Smooth muscle cell of the brain vasculature (primary cell): ENCODE results near the gene KIAA1191.
"Not testable (repeated sequence)": the region's sequence is repeated elsewhere in the genome, so short reads cannot be mapped to it uniquely, and the experiment has no call there.

Experiments used
- DNase-seq: peaks from one replicate; pipeline ENCODE4 v3.0.0-alpha.2; 2012; ENCODE audit warnings: low read depth, low spot score

KIAA1191 gene, protein sequence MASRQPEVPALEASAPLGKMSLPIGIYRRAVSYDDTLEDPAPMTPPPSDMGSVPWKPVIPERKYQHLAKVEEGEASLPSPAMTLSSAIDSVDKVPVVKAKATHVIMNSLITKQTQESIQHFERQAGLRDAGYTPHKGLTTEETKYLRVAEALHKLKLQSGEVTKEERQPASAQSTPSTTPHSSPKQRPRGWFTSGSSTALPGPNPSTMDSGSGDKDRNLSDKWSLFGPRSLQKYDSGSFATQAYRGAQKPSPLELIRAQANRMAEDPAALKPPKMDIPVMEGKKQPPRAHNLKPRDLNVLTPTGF

DNA sequence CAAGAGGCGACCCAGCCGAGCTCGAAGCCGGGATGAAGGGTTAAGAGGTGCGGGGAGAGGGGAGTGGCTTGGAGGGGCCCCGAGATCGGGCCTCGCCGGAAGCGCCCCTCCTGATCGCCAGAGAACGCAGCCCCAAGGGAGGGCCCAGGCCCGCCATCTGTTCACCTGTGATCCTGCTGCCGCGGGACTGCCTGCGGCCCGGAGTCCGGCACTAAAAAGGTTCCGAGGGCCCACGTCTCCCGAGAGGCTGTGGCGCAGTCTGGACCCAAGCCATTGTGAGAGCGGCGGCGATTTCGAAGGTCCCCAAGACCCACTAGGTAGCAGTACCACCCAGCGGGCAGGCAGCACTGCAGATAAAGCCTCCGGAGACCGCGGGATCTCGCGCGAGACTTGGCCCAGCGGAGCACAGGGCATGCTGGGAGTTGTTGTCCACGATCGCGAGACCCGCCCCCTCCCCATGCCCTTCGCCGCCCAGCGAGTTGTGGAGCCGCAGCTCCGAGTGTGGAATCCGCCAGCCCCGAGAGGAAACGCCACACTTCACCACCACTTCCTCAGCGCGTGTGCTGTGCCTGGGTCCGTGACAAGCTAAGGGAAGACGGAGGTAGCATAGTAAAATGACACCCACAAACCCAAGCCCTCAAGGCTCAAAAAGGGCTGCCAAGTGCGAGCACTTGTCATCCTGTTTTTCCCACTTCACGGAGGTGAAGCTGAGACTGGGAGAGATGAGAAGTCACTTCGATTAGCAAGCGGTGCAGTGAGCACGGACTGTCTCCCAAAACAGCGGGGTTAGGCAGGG, at the start of gene KIAA1191:
KIAA1191 (minus strand) TSS at position 328 of the 796 bp plus-strand sequence. CDS start 2,256 bp downstream, outside the sequence.
- DNase-seq = peak; percentile 56

DNA sequence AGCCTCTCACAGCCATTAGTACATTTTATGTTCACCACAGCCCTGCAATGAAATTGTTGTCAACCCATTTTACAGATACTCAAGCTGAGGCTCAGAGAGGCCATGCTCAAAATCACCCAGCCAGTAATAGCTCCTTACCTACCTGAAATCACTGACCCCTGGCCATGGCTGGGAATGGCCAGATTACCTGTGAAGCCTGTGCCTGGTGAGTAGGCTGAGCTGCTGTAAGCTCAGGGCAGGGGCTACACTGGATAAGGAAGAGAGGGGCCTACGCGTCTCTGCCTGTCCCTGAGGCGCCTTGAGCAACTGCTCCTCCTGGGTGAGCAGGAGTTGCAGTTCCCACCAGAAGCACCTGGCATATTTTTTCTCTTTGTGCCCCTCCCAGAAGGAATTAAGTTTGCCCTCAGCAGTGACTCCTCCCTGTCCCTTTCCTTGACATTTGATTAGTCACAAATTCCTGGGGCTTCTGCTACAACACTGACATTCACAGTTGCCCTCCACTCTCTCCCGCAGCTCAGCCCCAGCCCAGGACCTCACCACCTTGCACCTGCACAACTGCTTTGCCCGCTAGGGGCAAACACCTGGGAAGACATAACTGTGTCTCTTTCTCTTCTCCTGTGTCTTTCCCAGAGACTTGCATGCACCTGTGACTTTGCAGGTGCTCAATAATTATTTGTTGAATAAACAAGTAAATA, 49.1 kb upstream of the KIAA1191 start:
- DNase-seq = no peak

DNA sequence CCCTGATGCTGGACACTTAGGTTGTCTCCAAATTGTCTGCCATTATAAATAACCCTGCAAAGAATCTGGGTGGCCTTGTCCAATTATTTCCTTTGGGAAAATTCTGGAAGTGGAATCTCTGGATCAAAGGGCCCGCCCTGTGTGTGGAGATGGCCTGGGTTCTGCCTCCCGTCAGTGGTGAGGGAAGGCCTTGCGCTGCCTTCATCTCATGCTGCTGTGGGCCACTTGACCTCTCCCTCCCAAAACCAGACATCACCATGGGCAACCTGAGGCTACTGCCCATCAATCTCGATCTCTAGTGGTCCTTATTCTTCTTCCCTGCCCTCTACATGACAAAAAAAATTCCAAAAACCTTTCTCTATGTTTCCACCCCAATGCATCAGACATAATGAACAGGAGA, 48.2 kb upstream of the KIAA1191 start:
- DNase-seq = no peak

DNA sequence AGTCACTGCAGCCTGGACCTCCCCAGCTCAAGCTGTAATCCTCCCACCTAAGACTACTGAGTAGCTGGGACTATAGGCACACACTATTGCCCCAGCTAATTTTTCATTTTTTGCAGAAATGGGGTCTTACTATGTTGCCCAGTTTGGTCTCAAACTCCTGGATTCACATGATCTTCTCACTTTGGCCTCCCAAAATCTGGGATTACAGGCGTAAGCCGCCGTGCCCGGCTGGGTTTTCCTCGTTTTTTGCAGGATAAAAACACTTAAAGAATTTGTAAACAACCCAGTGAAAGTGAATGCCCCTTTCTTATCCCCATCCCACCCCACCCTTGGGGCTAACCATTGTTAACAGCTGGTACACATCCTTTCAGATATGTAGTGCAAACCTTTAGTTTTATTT, 47.0 kb upstream of the KIAA1191 start:
- DNase-seq = no peak

DNA sequence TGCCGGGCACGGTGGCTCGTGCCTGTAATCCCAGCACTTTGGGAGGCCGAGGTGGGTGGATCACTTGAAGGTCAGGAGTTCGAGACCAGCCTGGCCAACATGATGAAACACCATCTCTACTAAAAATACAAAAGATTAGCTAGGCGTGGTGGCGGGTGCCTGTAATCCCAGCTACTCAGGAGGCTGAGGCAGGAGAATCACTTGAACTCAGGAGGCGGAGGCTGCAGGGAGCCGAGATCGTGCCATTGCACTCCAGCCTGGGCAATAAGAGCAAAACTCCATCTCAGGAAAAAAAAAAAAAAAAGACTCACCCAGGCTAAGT, 46.6 kb upstream of the KIAA1191 start:
- not testable (repeated sequence) for DNase-seq

DNA sequence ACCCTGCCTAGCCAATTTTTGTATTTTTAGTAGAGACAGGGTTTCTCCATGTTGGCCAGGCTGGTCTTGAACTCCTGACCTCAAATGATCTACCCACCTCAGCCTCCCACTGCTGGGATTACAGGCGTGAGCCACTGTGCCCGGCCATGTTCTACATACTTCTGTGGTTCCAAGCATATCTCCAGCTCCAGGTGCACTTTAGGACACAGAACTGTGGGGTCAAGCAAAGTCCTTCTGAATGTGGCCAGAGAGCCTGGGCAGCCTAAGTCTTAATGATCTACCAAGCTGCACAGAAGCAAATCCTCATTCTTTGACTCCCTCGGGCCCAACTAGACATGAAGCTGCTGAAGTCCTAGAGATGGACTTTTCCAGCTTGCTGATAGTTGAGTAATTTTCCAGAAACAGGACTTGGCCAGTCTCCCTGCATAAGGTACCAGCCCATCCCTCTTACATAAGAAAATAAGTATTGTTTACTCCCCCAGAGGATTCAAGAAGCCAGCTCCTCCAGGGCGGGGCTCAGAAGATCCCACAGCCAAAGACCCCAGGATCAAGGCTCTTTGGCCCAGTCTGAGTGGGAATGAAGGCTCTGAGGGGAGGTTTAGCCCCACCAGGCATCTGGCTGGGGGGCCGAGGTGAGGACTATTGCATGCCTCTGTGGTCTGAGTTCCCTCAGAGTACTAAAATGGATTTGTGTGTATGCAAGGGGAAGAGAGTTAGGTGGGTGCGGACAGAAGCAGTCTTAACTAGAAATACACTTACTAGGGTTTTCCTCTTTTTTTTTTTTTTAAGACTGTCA, 46.1 kb upstream of the KIAA1191 start:
- no peak for DNase-seq

DNA sequence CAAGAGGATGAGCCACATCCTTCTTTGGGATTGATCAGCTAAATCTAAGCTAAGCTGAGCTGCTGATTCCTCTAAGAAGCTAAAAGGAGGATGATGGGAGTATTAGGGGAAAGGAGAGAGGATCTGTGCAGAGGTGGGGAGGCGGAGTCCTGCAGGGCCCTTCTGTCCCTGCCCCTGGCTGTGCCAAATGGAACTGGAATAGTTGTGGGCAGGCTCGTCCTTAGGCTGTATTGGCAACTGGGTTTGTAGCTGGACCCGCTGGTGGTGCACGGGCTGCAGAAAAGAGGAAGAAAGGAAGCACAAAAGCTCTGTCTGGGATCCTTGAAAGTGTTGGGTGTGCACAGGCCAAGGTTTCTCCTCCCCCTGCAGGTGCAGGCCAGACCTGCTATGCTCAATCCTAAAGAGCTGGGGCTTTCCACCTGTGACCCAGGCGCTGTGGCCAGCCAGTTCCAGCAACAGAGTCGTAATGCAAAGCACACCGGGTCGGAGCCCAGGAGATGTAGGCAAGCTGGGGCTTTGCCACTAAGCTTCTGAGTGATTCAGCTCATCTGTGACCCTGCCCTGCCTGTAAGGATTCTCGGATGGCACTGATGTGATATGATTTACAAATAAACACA, 45.0 kb upstream of the KIAA1191 start:
- no peak for DNase-seq

DNA sequence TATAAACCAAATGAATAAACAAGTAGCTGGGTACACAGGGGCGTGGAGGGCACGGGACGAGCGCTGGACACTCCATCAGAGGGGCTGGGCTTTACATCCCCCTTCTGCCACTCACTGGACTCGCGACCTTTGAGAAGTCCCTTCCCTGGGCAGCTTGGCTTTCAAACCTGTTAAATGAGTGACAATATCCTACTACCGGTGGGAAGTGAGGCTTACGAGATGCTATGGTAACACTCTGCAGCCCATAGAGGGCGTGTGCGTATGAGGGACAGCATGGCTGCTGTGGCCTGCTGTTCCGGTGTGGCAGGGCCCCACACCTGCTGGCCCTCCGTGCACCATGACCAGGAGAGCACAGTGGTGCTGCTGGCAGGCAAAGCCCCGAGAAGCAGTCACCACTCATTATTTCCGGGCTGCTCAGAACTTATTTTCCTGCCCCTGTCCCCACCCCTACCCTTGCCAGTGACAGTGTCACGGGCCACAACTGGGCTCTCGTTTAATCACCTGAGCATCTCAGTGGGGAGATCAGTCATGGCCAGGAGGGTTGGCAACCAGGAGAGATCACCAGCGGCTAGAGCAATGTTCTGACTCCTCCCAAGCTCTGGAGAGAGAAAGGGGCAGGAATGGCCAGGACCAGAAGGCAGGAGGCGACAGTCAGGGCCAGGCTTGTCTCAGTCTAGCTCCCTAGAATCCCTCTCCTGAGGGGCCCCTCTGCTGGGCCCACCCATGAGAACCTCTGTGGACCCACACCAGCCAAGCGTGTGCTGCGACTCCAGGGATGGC, 44.3 kb upstream of the KIAA1191 start:
- no peak for DNase-seq

DNA sequence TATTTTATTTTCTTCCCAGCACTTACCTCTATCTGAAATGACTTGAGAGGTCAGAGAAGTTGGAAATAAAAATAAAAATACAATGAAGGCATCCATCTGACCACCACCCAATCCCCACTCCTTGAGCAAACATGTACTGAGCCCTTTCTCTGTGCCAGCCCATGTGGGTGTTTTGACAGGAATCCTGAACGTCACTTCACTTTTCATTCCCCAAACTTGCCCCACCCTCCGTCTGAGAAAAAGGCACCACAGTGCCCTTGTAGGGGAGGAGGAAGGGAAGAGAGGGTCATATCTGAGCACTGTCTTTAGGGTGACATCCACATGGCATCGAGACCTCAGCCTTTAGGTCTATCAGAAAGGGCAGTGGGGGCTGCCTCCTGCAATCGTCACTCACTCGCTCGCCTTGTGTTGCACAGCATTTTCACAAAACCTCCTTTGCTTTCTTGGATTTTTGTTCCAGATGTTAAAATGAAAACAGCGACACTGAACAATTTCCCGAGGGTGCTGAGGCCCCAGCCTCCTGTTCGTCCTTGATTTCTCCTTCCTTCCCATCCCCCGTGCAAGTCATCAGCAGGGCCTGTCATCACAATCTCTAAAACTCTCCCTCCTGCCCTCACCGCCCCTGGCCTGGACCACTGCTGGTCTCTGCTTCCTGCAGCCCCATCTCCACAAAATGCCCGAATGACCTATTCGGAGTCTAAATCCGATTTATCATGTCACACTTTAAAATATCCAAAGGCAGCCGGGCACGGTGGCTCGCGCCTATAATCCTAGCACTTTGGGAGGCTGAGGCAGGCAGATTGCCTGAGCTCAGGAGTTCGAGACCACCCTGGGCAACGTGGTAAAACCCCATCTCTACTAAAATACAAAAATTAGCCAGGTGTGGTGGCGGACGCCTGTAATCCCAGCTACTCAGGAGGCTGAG, 40.0 kb upstream of the KIAA1191 start:
- DNase-seq = no peak

DNA sequence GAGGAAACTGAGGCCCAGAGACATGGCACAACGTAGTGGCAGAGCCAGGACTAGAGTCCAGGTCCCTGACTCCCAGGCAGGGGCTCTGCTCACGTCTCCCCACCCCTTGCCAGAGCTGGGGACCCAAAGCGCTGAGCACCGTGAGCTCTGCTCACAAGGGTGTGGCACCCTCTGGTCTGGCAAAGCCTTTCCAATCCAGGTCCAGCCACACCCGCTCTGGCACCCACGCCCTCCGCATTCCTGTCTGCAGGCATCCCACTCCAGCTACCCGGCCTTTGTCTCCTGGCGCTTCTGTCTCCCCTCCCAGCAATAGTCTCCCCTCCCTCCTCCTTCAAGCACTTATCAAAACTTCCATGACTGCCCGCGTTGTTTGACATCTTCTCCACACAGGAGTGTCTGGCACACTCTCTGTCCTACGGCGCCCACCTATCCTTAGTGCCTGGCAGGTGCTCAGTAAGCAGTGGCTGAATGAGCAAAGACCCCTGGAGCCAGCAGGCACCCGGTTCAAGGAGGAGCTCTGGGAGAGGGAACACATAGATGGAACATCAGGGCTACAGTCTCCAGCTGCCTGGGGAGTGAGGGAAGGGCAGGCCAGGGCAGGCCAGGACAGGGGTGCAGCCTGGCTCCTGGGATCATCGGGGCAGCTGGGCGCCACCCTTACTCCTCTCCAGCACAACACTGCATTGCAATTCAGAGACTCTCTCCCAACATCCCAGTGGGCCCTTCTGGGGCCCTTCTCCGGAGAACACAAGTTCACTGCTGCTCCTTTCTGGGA, 39.0 kb upstream of the KIAA1191 start:
- no peak for DNase-seq

DNA sequence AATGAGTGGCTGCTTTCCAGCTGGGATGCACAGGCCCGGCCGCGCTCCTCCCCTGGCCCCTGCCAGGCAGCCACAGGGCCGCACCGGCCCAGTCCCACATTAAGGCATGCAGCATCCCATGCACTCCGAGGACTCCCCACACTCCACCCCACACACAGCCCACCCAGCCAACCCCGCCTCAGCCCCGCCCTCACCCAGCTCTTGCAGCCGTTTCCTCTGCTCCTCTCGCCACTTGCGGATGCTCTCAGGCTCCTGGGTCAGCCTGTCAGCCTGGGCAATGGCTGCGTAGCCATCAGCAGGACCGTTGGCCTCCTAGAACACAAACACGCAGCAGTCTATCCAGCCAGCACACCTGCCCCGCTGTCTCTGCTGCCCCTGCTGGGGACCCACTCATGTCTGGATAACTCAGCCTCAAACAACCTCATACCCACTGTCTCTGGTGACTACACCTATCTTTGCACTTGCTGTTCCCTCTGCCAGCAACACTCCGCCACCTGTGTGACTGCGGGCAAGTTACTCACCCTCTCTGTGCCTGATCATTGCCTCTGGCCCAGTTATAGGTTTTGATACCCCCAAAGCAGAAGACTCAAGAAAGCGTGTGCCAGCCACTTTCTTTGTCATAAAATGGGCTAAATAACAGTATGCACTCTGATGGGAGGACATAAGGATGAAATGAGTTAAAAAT, 36.3 kb upstream of the KIAA1191 start:
- no peak for DNase-seq

DNA sequence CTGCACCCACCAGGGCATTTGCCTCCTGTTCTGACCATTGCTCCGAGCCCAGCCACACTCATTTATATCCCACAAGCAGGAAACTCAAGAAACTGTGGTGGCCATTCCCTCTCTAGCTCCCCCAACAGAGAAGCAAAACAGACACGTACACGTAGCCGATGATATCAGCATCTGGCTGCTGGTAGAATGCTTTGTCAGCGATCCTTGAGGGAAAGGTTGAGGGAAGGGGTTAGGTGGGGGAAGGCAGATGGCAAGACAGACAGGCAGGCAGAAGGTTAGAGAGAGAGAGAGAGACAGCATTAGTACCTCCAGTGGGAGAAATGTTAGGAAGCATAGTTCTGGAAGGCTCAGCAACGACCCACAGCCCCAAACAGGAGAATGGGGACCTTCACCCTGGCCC, 34.8 kb upstream of the KIAA1191 start:
- DNase-seq = no peak

DNA sequence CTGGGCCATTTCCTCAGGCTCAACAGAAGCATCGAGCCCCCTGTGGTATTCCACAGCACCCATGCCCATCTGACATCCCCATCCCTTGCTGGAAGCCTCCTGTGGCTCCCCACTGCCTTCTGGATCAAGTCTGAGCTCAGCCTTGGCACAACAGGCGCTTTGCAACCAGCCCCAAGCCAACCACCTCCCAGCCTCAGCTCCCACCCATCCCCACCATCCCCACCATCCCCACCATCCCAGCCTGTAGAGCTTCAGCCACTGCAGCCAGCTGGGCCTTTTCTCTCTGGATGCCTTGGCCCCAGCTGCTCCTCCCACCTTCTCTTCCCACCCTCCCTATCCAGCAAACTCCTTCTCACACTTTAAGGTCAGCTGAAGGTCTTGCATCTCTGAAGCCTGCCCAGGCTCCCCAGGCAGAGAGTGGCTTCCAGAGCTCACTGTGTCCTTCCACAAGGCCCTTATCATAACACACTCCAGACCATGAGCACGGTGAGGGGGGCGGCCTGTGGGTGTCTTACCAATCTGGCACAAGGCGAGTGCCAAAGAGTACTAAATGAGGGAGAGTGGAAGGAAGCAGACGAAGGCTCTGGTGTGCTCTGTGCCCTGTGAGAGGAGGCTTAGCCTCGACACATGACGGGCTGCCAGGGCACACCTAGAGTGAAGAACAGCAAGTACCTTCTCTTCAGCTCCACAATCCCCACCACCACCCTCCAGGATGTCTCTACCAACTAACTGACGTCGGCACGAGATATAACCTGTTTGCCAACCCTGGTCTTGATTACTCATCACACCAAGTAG, 33.5 kb upstream of the KIAA1191 start:
- no peak for DNase-seq

DNA sequence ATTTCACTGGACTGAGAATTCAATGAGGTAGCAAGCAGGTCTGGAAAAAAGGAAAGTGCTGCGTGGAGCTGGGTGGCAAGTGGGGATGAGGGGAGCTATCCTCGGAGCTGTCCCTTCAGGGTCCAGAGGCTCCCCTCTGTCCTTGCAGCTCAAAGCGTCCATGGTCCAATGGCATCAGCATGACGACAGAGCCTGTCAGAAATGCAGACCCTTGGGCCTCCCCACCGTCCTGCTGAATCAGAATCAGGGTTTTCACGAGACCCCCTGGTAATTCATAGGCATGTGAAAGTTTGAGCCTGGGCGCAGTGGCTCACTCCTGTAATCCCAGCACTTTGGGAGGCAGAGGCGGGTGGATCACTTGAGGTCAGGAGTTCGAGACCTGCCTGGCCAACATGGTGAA, 32.5 kb upstream of the KIAA1191 start:
- no peak for DNase-seq

DNA sequence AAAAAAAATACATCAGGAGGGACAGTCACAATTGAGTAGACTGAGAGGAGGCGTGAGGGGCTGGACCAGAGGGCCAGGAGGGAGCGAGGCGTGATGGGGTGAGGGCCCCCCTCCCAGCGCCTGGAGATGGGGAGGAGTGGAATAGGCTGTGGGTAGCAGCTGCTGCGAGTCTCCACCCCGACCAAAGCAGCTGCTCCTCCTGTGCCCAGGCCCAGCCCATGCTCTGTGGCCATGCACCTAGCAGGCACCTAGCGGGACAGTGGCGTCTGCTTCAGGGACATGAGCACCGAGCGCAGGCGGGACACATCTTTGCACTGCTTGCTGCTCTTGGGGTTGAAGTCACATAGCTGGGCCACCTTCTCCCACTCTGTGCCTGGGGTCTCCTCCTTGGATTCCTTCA, 31.0 kb upstream of the KIAA1191 start:
- DNase-seq = no peak

DNA sequence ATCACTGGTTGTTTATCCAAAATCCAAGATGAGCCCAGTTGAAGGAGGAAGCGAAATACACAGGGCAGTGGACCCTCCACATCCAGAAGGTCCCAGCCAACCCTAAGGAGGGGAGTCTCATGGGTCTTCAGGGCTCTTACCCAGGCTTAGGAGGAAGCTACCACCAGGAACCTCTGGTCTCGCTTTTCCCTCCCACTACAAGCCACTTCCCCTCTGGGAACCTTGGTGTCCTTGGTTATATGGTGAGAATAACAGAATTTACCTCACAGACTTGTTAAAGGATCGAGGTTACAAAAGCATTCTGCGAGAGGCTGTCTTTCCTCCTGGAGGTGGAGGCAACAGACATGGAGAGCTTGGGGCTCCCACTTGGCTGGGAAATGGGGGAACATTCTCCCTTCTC, 30.4 kb upstream of the KIAA1191 start:
- no peak for DNase-seq

DNA sequence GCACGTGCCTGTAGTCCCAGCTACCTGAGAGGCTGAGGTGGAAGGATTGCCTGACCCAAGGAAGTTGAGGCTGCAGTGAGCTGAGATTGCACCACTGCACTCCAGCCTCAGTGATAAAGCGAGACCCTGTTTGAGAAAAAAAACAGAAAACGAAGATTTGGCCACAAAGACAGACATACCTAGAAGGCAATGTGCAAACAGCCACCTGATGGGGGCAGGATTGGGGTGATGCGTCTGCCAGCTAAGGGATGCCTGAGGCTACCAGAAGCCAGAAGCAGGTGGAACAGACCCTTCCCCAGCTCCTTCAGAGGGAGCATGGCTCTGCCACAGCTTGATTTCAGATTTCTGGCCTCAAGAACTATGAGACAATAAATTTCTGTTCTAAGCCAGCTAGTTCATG, 29.9 kb upstream of the KIAA1191 start:
- DNase-seq = no peak
